Sigmoid colon (tissue), 7 donors: Measurements from ENCODE around the gene DHRS4. TPM values are rescaled to one million over a fixed set of nuclear protein-coding genes. Genes with fewer than 3 reads are reported as not detected.
"Not testable (repeated sequence)": the region's sequence is repeated elsewhere in the genome, so short reads cannot be mapped to it uniquely, and the experiment has no call there.

Experiments
- DNase-seq: peaks from one replicate; pipeline ENCODE4 v3.0.0-alpha.2; 2019
- H3K27ac ChIP-seq, 4 donors: fragments of 200-600 bp; sonication (generic); one replicate each; pipeline ENCODE4 v1.5.1; 2016 to 2019; ENCODE audit warnings: mild to moderate bottlenecking in 1 of 4
- H3K27me3 ChIP-seq, 3 donors: fragments of 200-600 bp; sonication (generic); one replicate each; pipeline ENCODE4 v1.5.1; 2019; ENCODE audit warnings: mild to moderate bottlenecking in 1 of 3
- H3K36me3 ChIP-seq, 4 donors: fragments of 200-600 bp; sonication (generic); one replicate each; pipeline ENCODE4 v1.5.1; 2016 to 2019
- H3K4me1 ChIP-seq, 4 donors: fragments of 200-600 bp; sonication (generic); one replicate each; pipeline ENCODE4 v1.5.1; 2017 to 2019
- H3K4me3 ChIP-seq, 4 donors: fragments of 200-600 bp; sonication (generic); one replicate each; pipeline ENCODE4 v1.5.1; 2017 to 2019; ENCODE audit warnings: mild to moderate bottlenecking in 2 of 4, moderate library complexity in 1 of 4
- H3K9me3 ChIP-seq, 4 donors: fragments of 200-600 bp in 3 of 4; sonication (generic) in 3 of 4; one replicate each; pipeline versions ENCODE4 v1.5.1 to v1.6.1; 2013 to 2019
- CTCF ChIP-seq, 4 experiments: fragments of 450-650 bp in 3 of 4; fragments of 200-600 bp in 1 of 4; IDR thresholded peaks; one replicate each; pipeline ENCODE4 v1.5.1; 2016 to 2019; ENCODE audit warnings: antibody characterized with exemption in 4 of 4, mild to moderate bottlenecking in 3 of 4, moderate library complexity in 2 of 4
- EP300 ChIP-seq, 4 donors: sonication (generic); formaldehyde crosslinking; IDR thresholded peaks; one replicate each; pipeline ENCODE4 v1.6.1; 2017; ENCODE audit warnings: antibody characterized with exemption in 4 of 4
- POLR2A ChIP-seq, 2 donors: fragments of 450-650 bp; IDR thresholded peaks; one replicate each; pipeline ENCODE4 v1.6.1; 2016; ENCODE audit warnings: antibody characterized with exemption in 2 of 2, mild to moderate bottlenecking in 2 of 2, moderate library complexity in 2 of 2
- POLR2AphosphoS5 ChIP-seq, 4 donors: sonication (generic); formaldehyde crosslinking; IDR thresholded peaks; one replicate each; pipeline ENCODE4 v1.6.1; 2017; ENCODE audit warnings: antibody characterized with exemption in 4 of 4
- WGBS, 2 donors: extraction: QIAGEN DNeasy Blood & Tissue Kit; methylation state at CpG; one replicate each; pipeline ENCODE4 v1.1.7; 2013; 5-methylcytosine and 5-hydroxymethylcytosine counted together
- intact Hi-C: fragments of 100-400 bp; cut with DNase I; formaldehyde crosslinking; loops from one replicate; pipeline ENCODE4 v1.15.1; 2023
- polyA plus RNA-seq, 3 donors: library from polyadenylated mRNA; stranded (reverse); fragments of 200-250 nt; gene quantifications; one replicate each; pipeline ENCODE4 v1.2.3, GENCODE V29; 2013
- total RNA-seq, 4 donors: library from RNA; depleted of rRNA; stranded (reverse); fragments of >200 nt; gene quantifications; one replicate each; pipeline ENCODE4 v1.1.0, GENCODE V29; 2016
- donor health status: healthy with polysubstance abuse.
- donor health status: Bipolar disorder and iron deficiency.
- donor health status: healthy.

Gene DHRS4
- total and polyA plus RNA-seq, 7 donors = 23.8 to 87.1 (median 52.4) TPM

- Histone ChIP-seq H3K27me3 (no peaks in the 10 kb centered on the region), H3K4me3 (no peak overlapping the region), H3K9me3 (no peaks in the 10 kb centered on the region), H3K4me1 (peaks cover 0 to 30% (median 28%) of the 10 kb centered on the region in 4 donors), H3K36me3 (peaks cover 0 to 6% (median 3%) of the 10 kb centered on the region in 4 donors), H3K27ac (peak overlapping the region in 1 of 4 donors; percentile 14)
- TF ChIP-seq CTCF (IDR thresholded peaks at IDR 0.05) (no peak), POLR2A (IDR thresholded peaks at IDR 0.05) (no peak), POLR2AphosphoS5 (IDR thresholded peaks at IDR 0.05) (no peak), EP300 (IDR thresholded peaks at IDR 0.05) (no peak)
- DNase-seq = no peak
- intact Hi-C loops = loop anchor here (2.0 to 5.0 kb wide), 2 partner anchors 21 to 319 kb away; no protein-coding TSS in a partner anchor
- WGBS, 2 donors = 70 to 77% methylated on average over 8 of the region's 8 CpGs
Measured at GRCh38 chr14:23951590-23952201, 1.9 kb upstream of the DHRS4 start.

GRCh38 chr14:23953116-23953463, 480 bp upstream of the DHRS4 start:
- 30 to 56% methylated on average over 6 of the region's 6 CpGs for WGBS, 2 donors
- intact Hi-C loops = loop anchor here (2.0 to 5.0 kb wide), 2 partner anchors 22 to 321 kb away; no protein-coding TSS in a partner anchor
- not testable (repeated sequence) for H3K36me3 ChIP-seq, H3K9me3 ChIP-seq, H3K27me3 ChIP-seq, DNase-seq
- H3K4me3 ChIP-seq = peak overlapping the region; percentile 55 to 78 (median 68)
- peak overlapping the region; percentile 81 to 93 (median 86) for H3K27ac ChIP-seq
- peaks cover 0 to 30% (median 28%) of the 10 kb centered on the region in 4 donors for H3K4me1 ChIP-seq

DNA sequence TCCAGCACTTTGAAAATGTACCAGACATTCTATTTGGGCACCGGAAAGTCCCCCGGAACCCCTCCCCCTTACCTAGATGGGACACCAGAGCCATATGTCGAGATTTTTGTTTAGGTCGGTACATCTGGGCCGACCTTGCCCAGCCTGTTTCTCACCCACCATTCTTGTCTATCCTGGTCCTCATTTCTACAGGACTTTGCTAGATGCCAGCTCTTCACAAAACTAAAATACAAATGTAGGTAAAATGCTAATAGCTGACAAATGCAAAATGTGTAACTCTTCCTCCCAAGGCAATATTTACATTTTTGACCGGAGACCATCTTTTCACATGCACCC, 677 bp downstream of the DHRS4 start:
- H3K4me1 ChIP-seq = peaks cover 0 to 30% (median 28%) of the 10 kb centered on the region in 4 donors
- not testable (repeated sequence) for H3K9me3 ChIP-seq, DNase-seq, H3K36me3 ChIP-seq, H3K27me3 ChIP-seq
- H3K27ac ChIP-seq = peak overlapping the region; percentile 81 to 93 (median 86)
- intact Hi-C loops = loop anchor here (5.0 kb wide), 1 partner anchor 322 kb away; no protein-coding TSS in a partner anchor
- TF ChIP-seq CTCF (IDR thresholded peaks at IDR 0.05) = peak in 1 of 4 experiments; percentile 6
- H3K4me3 ChIP-seq = peak overlapping the region; percentile 55 to 78 (median 68)
- 7 to 17% methylated on average over 6 of the region's 6 CpGs for WGBS, 2 donors

- not testable (repeated sequence) for H3K36me3 ChIP-seq, H3K9me3 ChIP-seq, H3K4me3 ChIP-seq, H3K27ac ChIP-seq, H3K27me3 ChIP-seq, DNase-seq
- H3K4me1 ChIP-seq = peaks cover 0 to 30% (median 28%) of the 10 kb centered on the region in 4 donors
- 19 to 74% methylated on average over 19 to 20 of the region's 20 CpGs for WGBS, 2 donors
- intact Hi-C loops = loop anchor here (5.0 kb wide), 1 partner anchor 323 kb away; no protein-coding TSS in a partner anchor
Measured at GRCh38 chr14:23954965-23955364, 1.4 kb downstream of the DHRS4 start.

DNA sequence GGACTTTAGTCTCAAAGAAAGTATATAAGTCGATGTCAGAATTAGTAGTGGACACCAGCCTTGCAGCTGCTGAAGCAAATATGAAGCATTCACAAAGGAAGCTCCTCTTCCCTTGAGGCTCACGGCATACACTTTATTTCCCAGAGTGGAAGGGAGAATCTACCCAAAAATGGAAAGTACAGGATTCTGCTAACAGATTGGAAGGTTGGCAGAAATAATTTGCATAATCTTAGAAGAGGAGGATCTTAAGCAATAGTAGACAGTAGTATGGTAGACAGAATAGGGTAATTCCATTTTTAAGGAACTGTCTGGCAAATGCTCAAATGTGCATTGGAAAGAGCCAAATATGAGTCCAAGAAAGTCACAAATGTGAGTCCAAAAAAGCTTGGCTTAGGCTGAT, 2.2 kb downstream of the DHRS4 start:
- H3K4me1 ChIP-seq = peaks cover 0 to 30% (median 28%) of the 10 kb centered on the region in 4 donors
- H3K9me3 ChIP-seq, H3K36me3 ChIP-seq, H3K27ac ChIP-seq, H3K4me3 ChIP-seq, intact Hi-C loops, H3K27me3 ChIP-seq, DNase-seq: not testable (repeated sequence)
- WGBS, 2 donors = 83 to 89% methylated on average over 2 of the region's 2 CpGs

- H3K36me3 ChIP-seq, intact Hi-C loops, H3K27ac ChIP-seq, H3K9me3 ChIP-seq, H3K4me3 ChIP-seq, DNase-seq, H3K27me3 ChIP-seq: not testable (repeated sequence)
- 90 to 95% methylated on average over 9 of the region's 9 CpGs for WGBS, 2 donors
- H3K4me1 ChIP-seq = peaks cover 0 to 14% (median 12%) of the 10 kb centered on the region in 4 donors
Measured at GRCh38 chr14:23957913-23958569, 4.5 kb downstream of the DHRS4 start.

GRCh38 chr14:23960899-23961298, 7.3 kb downstream of the DHRS4 start:
- H3K36me3 ChIP-seq, H3K27me3 ChIP-seq, H3K9me3 ChIP-seq, intact Hi-C loops, DNase-seq, H3K27ac ChIP-seq, H3K4me1 ChIP-seq, H3K4me3 ChIP-seq: not testable (repeated sequence)

DNA sequence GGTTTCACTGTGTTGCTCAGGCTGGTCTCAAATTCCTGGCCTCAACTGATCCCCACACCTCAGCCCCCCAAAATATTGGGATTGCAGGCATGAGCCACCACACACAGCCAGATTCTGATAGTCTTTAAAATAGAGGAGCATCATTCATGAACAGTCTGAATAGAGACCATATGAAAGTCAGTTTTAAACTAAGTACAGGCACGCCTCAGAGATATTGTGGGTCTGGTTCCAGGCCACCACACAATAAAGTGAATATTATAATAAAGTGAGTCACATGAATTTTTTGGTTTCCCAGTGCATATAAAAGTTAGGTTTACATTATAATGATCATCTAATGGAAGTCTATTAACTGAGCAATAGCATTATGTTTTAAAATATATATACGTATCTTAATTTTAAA, 8.1 kb downstream of the DHRS4 start:
- H3K9me3 ChIP-seq, H3K36me3 ChIP-seq, H3K4me1 ChIP-seq, DNase-seq, H3K27me3 ChIP-seq, H3K4me3 ChIP-seq, intact Hi-C loops, H3K27ac ChIP-seq: not testable (repeated sequence)
- 98 to 100% methylated on average over 1 of the region's 2 CpGs for WGBS, 2 donors

DNA sequence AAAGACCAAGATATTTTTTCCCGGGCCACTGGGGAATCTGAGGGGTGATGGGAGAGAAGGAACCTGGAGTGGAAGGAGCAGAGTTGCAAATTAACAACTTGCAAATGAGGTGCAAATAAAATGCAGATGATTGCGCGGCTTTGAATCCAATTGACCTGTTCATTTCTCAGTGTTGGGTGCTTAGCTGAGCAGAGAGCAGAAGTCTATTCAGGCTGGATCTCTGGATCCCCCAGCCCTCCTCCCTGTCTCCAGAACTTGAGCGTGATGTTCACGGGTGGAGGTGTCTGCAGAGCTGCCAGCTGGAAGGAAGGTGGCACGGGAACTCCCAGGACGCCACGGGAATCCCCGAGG, 15.5 kb downstream of the DHRS4 start:
- H3K4me3 ChIP-seq = peak overlapping the region in 2 of 4 donors; percentile 45 to 52
- H3K4me1 ChIP-seq, H3K27me3 ChIP-seq, H3K9me3 ChIP-seq, H3K27ac ChIP-seq, DNase-seq, H3K36me3 ChIP-seq, intact Hi-C loops: not testable (repeated sequence)
- 73 to 88% methylated on average over 1 of the region's 9 CpGs for WGBS, 2 donors

DNA sequence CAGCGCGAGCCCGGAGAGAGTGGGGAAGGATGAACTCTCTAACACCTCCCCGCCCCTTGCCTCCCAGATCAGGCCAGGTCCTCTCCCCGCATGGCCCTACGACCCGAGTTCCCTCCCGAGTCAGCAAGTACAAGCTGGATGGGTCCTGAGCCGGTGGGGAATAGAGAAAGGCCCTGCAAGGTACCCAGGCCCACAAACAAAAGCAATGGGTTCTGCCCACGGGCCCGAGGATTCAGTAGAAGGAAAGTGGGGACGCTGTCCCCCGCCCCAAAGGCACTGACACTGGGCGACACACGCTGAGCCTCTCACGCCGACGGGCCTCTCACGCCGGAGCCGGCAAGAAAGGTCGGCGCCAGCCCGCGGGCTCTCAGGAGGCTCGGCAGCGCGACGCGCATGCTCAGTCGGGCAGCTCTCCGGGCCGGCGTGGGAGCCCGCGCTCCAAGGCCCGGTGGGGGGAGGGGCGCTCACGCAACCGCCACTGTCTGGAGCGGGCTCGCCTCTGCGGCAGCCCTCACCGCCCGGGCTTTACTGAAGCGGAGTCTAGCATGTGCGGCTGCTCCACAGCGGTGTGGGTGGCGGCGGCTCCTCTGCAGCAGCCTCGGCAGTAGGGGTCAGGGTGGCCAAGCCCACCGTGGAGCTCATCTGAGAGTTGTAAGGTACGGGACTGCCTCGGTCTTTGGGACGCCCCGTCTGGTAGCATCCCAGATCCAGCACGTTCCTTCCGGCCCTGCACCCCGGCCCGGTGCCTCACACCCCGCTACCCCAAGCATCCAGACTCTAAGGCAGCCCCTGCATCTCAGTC, 16.1 kb downstream of the DHRS4 start:
- H3K9me3 ChIP-seq, H3K36me3 ChIP-seq, H3K27me3 ChIP-seq, intact Hi-C loops, H3K4me1 ChIP-seq: not testable (repeated sequence)
- peak; percentile 86 for DNase-seq
- 9 to 17% methylated on average over 58 of the region's 61 CpGs for WGBS, 2 donors
- Histone ChIP-seq H3K4me3 (peak overlapping the region; percentile 38 to 52 (median 42)), H3K27ac (peak overlapping the region; percentile 49 to 65 (median 62))
